Vagina (tissue), 2 donors: ENCODE measurements around the gene ZEB2. TPM values are rescaled to one million over a fixed set of nuclear protein-coding genes. Genes with fewer than 3 reads are reported as not detected.

Experiments used
- DNase-seq, 2 donors: peaks; one replicate each; pipeline ENCODE4 v3.0.0-alpha.2; 2017; ENCODE audit errors: extremely low spot score in 2 of 2
- H3K27ac ChIP-seq: fragments of 200-600 bp; sonication (generic); one replicate; pipeline ENCODE4 v1.5.1; 2019
- H3K27me3 ChIP-seq: fragments of 200-600 bp; sonication (generic); one replicate; pipeline ENCODE4 v1.5.1; 2019
- H3K36me3 ChIP-seq, 2 donors: fragments of 200-600 bp; sonication (generic); one replicate each; pipeline ENCODE4 v1.5.1; 2017 to 2019
- H3K4me1 ChIP-seq: fragments of 200-600 bp; sonication (generic); one replicate; pipeline ENCODE4 v1.5.1; 2019
- H3K4me3 ChIP-seq, 2 donors: fragments of 200-600 bp; sonication (generic); 1 replicate in 1 of 2; 2 replicates in 1 of 2; pipeline ENCODE4 v1.5.1; 2016 to 2019
- H3K9me3 ChIP-seq: fragments of 200-600 bp; sonication (generic); one replicate; pipeline ENCODE4 v1.5.1; 2019
- POLR2A ChIP-seq, 2 donors: fragments of 450-650 bp; IDR thresholded peaks; one replicate each; pipeline ENCODE4 v1.6.1; 2017; ENCODE audit warnings: antibody characterized with exemption in 2 of 2, mild to moderate bottlenecking in 2 of 2, moderate library complexity in 2 of 2
- POLR2AphosphoS5 ChIP-seq, 2 donors: sonication (generic); formaldehyde crosslinking; IDR thresholded peaks; one replicate each; pipeline ENCODE4 v1.9.0; 2017; ENCODE audit warnings: antibody characterized with exemption in 2 of 2, mild to moderate bottlenecking in 2 of 2, low read depth in 1 of 2; ENCODE audit not compliant: insufficient read depth in 1 of 2
- intact Hi-C: fragments of 100-400 bp; cut with DNase I; formaldehyde crosslinking; loops from one replicate; pipeline ENCODE4 v1.15.1; 2023
- total RNA-seq: library from RNA; depleted of rRNA; stranded (reverse); fragments of >200 nt; gene quantifications from one replicate; pipeline ENCODE4 v1.2.3, GENCODE V29; 2016
- TF ChIP-seq, protein P1 (sequence below), 3 experiments: fragments of 450-650 bp in 2 of 3; fragments of 200-600 bp in 1 of 3; sonication (generic) in 1 of 3; IDR thresholded peaks; one replicate each; pipeline ENCODE4 v1.5.1; 2017 to 2019; ENCODE audit warnings: antibody characterized with exemption in 3 of 3, mild to moderate bottlenecking in 2 of 3, moderate library complexity in 2 of 3

The ZEB2 gene
- total RNA-seq, result 63.6 TPM

DNA sequence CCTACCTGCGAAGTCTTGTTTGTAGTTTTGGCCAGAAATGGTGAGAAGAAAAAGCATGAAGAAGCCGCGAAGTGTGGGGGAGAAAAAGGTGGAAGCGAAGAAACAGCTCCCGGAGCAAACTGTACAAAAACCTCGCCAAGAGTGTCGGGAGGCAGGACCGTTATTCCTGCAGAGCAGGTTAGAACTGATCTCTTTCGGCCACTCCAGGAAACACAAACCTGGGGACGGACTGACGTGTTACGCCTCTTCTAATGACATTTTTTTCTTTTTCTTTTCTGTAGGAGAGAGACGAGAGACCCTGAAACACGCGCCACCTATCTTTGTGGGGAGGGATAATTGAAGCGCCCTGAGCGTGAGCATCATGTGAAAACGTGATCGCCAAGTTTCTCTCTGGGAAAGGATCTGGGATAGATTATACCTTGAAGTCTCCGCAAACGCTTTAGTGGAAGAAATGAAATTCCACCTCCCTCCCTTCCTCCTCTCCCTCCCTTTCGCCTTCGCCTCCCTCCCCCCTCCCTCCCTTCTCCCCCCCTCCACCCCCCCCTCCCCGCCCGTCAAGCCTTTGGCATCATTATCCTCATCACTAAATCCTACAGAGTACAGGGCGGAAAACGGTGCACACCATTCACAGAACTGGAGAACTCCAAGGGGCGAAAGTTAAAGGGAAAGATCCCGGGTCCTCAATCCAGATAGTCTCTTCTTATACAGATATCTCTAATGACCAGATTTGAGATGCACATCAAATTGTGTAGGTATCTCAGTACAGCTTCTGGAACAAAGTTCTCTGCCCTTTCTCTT is at the start of gene ZEB2:
TSS of gene ZEB2 (minus strand) at position 186 of the 798 bp plus-strand sequence. CDS start 2,769 bp downstream, outside the sequence.
- Histone ChIP-seq H3K27ac (peak within 1 kb of the TSS; percentile 99), H3K4me1 (peaks cover 5% of the 10 kb centered on the region), H3K27me3 (no peaks in the 10 kb centered on the region), H3K4me3 (peak within 1 kb of the TSS; percentile 70 to 84), H3K9me3 (no peaks in the 10 kb centered on the region), H3K36me3 (no peaks in the 10 kb centered on the region)
- DNase-seq, result peak in 1 of 2 donors; percentile 94
- TF ChIP-seq, protein P1, sequence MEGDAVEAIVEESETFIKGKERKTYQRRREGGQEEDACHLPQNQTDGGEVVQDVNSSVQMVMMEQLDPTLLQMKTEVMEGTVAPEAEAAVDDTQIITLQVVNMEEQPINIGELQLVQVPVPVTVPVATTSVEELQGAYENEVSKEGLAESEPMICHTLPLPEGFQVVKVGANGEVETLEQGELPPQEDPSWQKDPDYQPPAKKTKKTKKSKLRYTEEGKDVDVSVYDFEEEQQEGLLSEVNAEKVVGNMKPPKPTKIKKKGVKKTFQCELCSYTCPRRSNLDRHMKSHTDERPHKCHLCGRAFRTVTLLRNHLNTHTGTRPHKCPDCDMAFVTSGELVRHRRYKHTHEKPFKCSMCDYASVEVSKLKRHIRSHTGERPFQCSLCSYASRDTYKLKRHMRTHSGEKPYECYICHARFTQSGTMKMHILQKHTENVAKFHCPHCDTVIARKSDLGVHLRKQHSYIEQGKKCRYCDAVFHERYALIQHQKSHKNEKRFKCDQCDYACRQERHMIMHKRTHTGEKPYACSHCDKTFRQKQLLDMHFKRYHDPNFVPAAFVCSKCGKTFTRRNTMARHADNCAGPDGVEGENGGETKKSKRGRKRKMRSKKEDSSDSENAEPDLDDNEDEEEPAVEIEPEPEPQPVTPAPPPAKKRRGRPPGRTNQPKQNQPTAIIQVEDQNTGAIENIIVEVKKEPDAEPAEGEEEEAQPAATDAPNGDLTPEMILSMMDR (IDR thresholded peaks at IDR 0.05), result peak in 2 of 3 experiments; percentile 61 to 83
- TF ChIP-seq POLR2A (IDR thresholded peaks at IDR 0.05) (peak in 1 of 2 donors; percentile 54), POLR2AphosphoS5 (IDR thresholded peaks at IDR 0.05; ENCODE audit: insufficient read depth in 1 of 2, low read depth in 1 of 2) (peak; percentile 15 to 55)
- intact Hi-C loops, result loop anchor here (5.0 kb wide), 6 partner anchors 68 to 1232 kb away; a partner anchor contains a TSS

DNA sequence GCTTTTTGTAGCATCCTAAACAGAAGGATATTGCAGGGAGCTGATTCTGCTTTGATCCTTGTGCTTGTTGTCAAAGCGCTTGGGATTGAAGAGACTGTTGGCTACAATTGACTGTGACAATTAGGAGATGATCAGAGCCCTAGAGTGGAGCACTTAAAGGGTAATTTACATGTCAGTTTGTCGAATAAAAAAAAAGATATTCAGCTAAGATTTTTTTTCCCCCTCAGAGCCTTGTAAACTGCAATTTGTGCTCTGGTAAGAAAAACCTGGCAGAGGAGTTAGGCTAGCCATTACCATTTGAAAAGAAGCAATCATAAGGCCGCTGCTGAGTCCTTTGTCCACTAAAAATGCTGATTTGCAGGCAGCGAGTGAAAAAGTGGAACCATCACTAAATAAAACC is 47.8 kb upstream of the ZEB2 start:
- Histone ChIP-seq H3K36me3 (no peaks in the 10 kb centered on the region), H3K4me1 (no peaks in the 10 kb centered on the region), H3K27ac (no peak overlapping the region), H3K4me3 (no peak overlapping the region), H3K9me3 (no peaks in the 10 kb centered on the region), H3K27me3 (no peaks in the 10 kb centered on the region)
- TF ChIP-seq, protein P1 (IDR thresholded peaks at IDR 0.05), result no peak
- TF ChIP-seq POLR2A (IDR thresholded peaks at IDR 0.05) (no peak), POLR2AphosphoS5 (IDR thresholded peaks at IDR 0.05; ENCODE audit: insufficient read depth in 1 of 2, low read depth in 1 of 2) (no peak)
- DNase-seq, result no peak
- intact Hi-C loops, result no loop called here

DNA sequence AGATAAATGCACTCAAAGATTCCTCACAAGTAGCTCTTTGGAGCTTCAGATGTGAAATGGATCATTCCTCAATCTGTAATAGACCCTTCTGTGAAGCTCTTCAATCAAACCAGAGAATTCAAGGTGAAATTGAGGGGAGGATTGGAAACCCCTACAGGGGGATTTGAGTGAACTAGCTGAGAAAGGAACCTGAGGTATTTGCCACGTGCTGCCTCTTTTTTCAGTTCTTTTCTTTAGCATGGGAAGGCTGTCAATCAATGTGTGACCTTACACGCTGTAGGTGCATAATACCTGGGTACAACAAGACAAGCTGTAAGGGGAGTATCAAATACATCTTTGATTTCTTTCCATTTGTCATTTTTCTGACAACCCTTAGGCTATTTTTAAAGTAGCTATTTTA is 46.5 kb upstream of the ZEB2 start:
- Histone ChIP-seq H3K9me3 (no peaks in the 10 kb centered on the region), H3K27me3 (no peaks in the 10 kb centered on the region), H3K4me1 (no peaks in the 10 kb centered on the region), H3K27ac (no peak overlapping the region), H3K4me3 (no peak overlapping the region), H3K36me3 (no peaks in the 10 kb centered on the region)
- no peak for DNase-seq
- intact Hi-C loops, result no loop called here
- TF ChIP-seq POLR2A (IDR thresholded peaks at IDR 0.05) (no peak), POLR2AphosphoS5 (IDR thresholded peaks at IDR 0.05; ENCODE audit: insufficient read depth in 1 of 2, low read depth in 1 of 2) (no peak)
- TF ChIP-seq, protein P1 (IDR thresholded peaks at IDR 0.05), result no peak

DNA sequence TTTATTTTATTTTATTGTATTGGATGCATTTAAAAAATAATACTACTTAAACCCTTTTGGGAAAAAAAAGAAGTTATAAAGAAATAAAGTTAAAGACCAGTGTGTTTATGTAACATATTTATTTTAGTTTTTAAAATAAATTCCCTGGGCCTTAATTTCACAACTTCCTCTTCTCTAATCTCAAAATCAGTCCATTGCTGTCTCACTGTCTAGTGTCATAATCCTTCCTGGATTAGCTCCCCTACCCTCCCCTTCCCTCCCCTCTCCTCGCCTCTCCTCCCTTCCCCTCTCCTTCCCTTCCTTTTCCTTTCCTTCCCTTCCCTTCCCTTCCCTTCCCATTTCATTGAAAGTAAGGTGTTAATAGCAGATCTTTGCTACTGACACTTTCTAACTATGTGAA is 40.3 kb upstream of the ZEB2 start:
- Histone ChIP-seq H3K36me3 (no peaks in the 10 kb centered on the region), H3K4me1 (no peaks in the 10 kb centered on the region), H3K27me3 (no peaks in the 10 kb centered on the region), H3K27ac (no peak overlapping the region), H3K4me3 (no peak overlapping the region), H3K9me3 (no peaks in the 10 kb centered on the region)
- TF ChIP-seq POLR2AphosphoS5 (IDR thresholded peaks at IDR 0.05; ENCODE audit: insufficient read depth in 1 of 2, low read depth in 1 of 2), result no peak
- TF ChIP-seq, protein P1 (IDR thresholded peaks at IDR 0.05), result no peak
- no peak for TF ChIP-seq POLR2A (IDR thresholded peaks at IDR 0.05)
- intact Hi-C loops, result no loop called here
- no peak for DNase-seq

DNA sequence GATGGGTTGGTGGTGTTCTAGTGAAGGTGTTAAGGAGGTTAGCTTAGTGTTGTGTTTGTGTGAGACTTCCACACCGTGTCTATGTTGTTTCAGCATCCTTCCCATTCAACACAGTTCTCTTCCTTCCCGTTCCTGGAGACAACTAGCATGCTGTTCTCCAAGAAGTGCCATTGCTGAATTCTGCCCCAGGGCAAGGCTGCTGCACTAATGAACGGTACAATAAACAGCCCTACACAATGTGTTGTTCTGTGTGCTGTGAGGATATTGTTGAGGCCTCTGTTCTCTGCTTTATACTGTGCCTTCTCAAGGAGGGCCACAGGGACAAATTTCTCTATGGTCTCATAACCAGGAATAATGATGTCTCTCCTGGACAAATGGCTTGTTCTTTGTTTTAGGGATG is 39.8 kb upstream of the ZEB2 start:
- no peaks in the 10 kb centered on the region for H3K36me3 ChIP-seq
- no peaks in the 10 kb centered on the region for H3K9me3 ChIP-seq
- H3K4me1 ChIP-seq, result no peaks in the 10 kb centered on the region
- H3K27me3 ChIP-seq, result no peaks in the 10 kb centered on the region
- TF ChIP-seq POLR2AphosphoS5 (IDR thresholded peaks at IDR 0.05; ENCODE audit: insufficient read depth in 1 of 2, low read depth in 1 of 2) (no peak), POLR2A (IDR thresholded peaks at IDR 0.05) (no peak)
- TF ChIP-seq, protein P1 (IDR thresholded peaks at IDR 0.05), result no peak
- intact Hi-C loops, result no loop called here
- no peak for DNase-seq
- no peak overlapping the region for H3K27ac ChIP-seq
- H3K4me3 ChIP-seq, result no peak overlapping the region
